Activated CD8-positive, alpha-beta T cell treated with anti-CD3 and anti-CD28 coated beads, Interleukin-2, amount 10 ng/mL, durations not matched to agents 7 days and 5 days (primary cell): Measurements from ENCODE around the gene RAPGEF2. TPM values are rescaled to one million over a fixed set of nuclear protein-coding genes. Genes with fewer than 3 reads are reported as not detected.
"Not testable (repeated sequence)": the region's sequence is repeated elsewhere in the genome, so short reads cannot be mapped to it uniquely, and the experiment has no call there.

Source experiments
- ATAC-seq: fragments of 150-1000 bp; cut with Tn5 transposase; one replicate; pipeline ENCODE4 v1.10.0; 2021; ENCODE audit warnings: moderate library complexity
- CTCF ChIA-PET: fragments of 350-600 bp; sonication (Branson Sonifier 250); formaldehyde crosslinking; loops from one replicate; lab custom pipeline; 2021; ENCODE audit warnings: antibody characterized with exemption; lab: Charles Lee
- POLR2A ChIA-PET: fragments of 350-600 bp; sonication (Branson Sonifier 250); formaldehyde crosslinking; loops from one replicate; lab custom pipeline; 2021; ENCODE audit warnings: antibody characterized with exemption; lab: Charles Lee
- DNase-seq: peaks from one replicate; pipeline ENCODE4 v3.0.0-alpha.2; 2020
- H3K27ac Mint-ChIP-seq: one replicate; pipeline ENCODE4 v1.8.0; 2021; ENCODE audit warnings: mild to moderate bottlenecking, mixed read lengths
- H3K27me3 Mint-ChIP-seq: one replicate; pipeline ENCODE4 v1.8.0; 2021; ENCODE audit warnings: low read depth, mixed read lengths
- H3K36me3 Mint-ChIP-seq: one replicate; pipeline ENCODE4 v1.8.0; 2021; ENCODE audit warnings: low read depth, mixed read lengths
- H3K4me1 Mint-ChIP-seq: one replicate; pipeline ENCODE4 v1.8.0; 2021; ENCODE audit warnings: low read depth, mixed read lengths
- H3K4me3 Mint-ChIP-seq: one replicate; pipeline ENCODE4 v1.8.0; 2021; ENCODE audit warnings: mild to moderate bottlenecking, mixed read lengths
- H3K9me3 Mint-ChIP-seq: one replicate; pipeline ENCODE4 v1.8.0; 2022; ENCODE audit warnings: mixed read lengths; ENCODE audit not compliant: insufficient read depth
- total RNA-seq, 2 experiments: library from RNA; stranded (reverse); gene quantifications; one replicate each; pipeline ENCODE4 v1.2.3, GENCODE V29; 2021

The RAPGEF2 gene
- total RNA-seq, 2 experiments from 2014 or later, result 10.4 to 12.2 TPM

DNA sequence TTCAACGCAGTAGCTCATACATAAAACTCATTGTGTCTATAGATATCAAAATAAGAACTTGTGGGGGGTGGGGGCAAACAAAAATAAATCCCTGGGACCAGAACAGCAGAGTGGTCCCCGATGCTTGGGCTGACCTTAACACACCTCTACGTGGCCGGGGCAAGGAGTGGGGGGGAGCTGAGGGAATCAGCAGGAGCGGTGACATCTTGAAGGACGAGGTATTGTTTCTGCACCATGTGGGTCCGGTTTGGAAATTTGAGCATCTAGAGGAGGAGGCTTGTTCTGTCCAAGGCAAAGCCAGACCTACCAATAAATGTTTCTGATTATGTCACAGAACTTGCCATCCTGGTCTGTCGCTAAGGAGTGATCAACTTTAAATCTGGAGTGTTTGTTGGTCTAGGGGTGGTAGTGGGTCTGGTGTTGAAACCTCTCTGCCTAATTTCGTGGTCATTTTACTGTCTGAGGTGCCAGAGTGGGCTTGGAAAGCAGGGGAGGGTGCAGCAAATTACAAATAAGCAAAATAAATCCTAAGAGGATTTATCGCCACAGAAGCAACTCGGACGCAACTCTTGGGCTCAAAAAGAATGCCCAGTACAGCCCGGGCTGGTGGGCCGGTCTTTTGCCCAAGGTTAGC is 774 bp upstream of the RAPGEF2 start:
- DNase-seq, result no peak
- CTCF ChIA-PET, result interaction anchor here (0.6 to 1.0 kb wide), 3 partner anchors 61 to 102 kb away, joined by 3 read pairs; no protein-coding TSS in a partner anchor
- H3K9me3 Mint-ChIP-seq, result no peaks in the 10 kb centered on the region
- peak overlapping the region; percentile 71 for H3K4me3 Mint-ChIP-seq
- peaks cover 40% of the 10 kb centered on the region for H3K4me1 Mint-ChIP-seq
- H3K27me3 Mint-ChIP-seq, result peaks cover 7% of the 10 kb centered on the region
- peak overlapping the region; percentile 57 for H3K27ac Mint-ChIP-seq
- ATAC-seq, result no peak
- no peaks in the 10 kb centered on the region for H3K36me3 Mint-ChIP-seq
- POLR2A ChIA-PET, result interaction anchor here (1.1 kb wide), 1 partner anchor 24 kb away, joined by 3 read pairs; no protein-coding TSS in a partner anchor

DNA sequence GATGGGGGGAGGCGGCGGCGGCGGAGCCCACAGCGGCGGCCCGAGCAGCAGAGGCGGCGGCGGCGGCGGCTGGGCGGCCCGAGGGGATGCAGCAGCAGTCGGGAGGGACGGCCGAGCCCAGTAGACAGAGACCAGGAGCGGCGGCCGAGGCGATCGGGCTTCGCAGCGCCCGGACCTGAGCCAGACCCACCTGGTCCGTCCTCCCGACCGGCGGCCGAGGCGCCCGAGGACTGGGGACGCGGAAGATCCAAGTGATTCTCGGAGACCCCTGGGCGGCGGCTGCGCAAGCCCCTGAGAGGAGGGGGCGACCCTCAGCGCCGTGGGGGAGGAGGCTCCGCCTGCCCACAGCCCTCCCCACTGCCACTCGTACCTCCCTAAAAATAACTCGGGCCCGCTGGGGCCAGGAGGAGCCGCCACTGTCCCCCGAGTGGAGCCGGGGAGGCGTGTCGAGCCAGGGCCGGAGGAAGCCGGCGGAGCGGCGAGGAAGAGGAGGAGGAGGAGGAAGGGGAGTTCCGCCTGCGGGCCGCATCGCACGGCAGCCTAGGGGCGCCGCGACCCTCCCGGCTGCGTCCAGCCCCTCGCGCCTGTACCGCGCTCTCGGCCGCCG is 608 bp downstream of the RAPGEF2 start:
- CTCF ChIA-PET, result no interaction called here
- H3K4me1 Mint-ChIP-seq, result peaks cover 44% of the 10 kb centered on the region
- DNase-seq (peak; percentile 44), ATAC-seq (peak; percentile 43)
- H3K27me3 Mint-ChIP-seq, result peaks cover 5% of the 10 kb centered on the region
- H3K27ac Mint-ChIP-seq, result no peak overlapping the region
- no peaks in the 10 kb centered on the region for H3K9me3 Mint-ChIP-seq
- POLR2A ChIA-PET, result no interaction called here
- no peaks in the 10 kb centered on the region for H3K36me3 Mint-ChIP-seq
- H3K4me3 Mint-ChIP-seq, result peak overlapping the region; percentile 65

DNA sequence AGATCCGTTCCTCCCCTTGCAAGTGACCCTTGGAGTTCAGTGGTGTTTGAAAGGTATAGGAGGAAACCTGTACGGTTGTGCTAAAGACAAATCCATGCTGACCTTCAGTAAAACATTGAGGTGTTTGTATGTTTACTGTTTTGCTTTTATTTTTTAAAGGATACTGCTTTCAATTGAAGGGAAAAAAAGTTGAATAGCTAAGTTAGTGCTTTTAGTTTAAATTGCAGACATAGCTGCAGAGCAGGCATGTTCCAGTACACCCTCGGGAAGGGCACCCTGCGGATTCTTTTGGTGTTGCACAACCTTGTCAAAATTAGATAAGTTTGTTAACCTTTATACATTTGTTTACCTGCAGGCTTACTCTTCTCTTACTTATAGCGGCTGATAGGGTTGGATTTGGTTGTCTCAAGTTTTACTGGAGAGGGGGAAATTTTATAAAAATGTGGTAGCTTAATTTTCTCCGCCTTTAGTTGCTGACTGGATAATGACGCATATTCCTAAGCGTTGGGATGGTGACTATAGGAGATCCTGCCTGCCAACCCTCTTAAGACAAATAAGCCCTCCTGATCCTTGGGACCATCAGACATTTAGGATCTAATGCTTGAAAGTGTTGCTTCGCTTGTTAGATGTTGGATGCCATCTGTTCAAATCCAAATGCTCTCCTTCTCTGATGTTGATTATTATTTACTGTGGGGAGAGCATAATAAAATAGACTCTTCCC is 2.0 kb downstream of the RAPGEF2 start:
- H3K27ac Mint-ChIP-seq, result peak overlapping the region; percentile 90
- CTCF ChIA-PET, result no interaction called here
- no peaks in the 10 kb centered on the region for H3K36me3 Mint-ChIP-seq
- POLR2A ChIA-PET, result no interaction called here
- peaks cover 44% of the 10 kb centered on the region for H3K4me1 Mint-ChIP-seq
- DNase-seq, result no peak
- peak overlapping the region; percentile 90 for H3K4me3 Mint-ChIP-seq
- H3K9me3 Mint-ChIP-seq, result no peaks in the 10 kb centered on the region
- H3K27me3 Mint-ChIP-seq, result peaks cover 5% of the 10 kb centered on the region
- ATAC-seq, result no peak

DNA sequence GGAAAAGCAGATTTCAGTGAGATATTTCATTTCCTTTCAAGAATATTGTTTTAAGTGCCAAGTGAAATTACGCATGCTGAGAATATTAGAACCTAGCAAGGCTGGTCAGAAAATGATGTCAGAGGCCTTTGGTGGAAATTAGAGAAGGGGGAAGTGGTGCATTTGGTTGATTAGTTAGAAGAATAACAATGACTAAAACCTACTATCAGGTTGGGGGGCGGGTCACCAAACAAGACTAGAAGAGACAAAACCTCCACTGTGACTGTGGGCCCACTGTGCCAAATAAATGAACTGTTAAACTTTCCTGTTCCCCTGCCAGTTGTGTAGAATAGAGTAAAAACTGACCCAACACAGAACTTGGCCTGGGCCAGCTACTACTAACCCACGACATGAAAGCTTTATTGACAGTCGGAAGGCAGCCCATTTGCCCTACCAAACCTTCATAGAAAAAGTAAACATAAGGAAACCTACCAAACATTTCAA is 2.9 kb downstream of the RAPGEF2 start:
- peaks cover 44% of the 10 kb centered on the region for H3K4me1 Mint-ChIP-seq
- POLR2A ChIA-PET, result no interaction called here
- ATAC-seq (no peak), DNase-seq (no peak)
- CTCF ChIA-PET, result no interaction called here
- peaks cover 5% of the 10 kb centered on the region for H3K27me3 Mint-ChIP-seq
- H3K4me3 Mint-ChIP-seq, result no peak overlapping the region
- H3K27ac Mint-ChIP-seq, result no peak overlapping the region
- no peaks in the 10 kb centered on the region for H3K9me3 Mint-ChIP-seq
- no peaks in the 10 kb centered on the region for H3K36me3 Mint-ChIP-seq

DNA sequence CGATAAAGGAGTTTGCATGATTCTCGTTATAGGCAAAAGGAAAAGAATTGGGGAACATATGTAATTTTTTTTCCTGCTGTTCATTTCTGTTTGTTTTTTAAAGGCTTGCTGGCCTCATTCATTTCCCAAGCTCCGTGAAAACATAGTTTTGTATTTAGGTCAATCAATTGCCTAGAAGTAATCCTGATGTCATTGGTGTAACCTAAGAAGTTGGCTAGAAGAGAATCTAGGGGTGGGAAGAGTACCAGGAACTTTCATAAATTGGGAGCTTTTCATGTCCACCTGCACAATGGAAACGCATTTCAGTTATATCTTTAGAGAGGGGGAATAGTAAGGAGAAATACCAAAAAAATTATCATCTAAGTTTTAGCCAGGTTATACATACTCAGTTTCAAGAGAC is 3.8 kb downstream of the RAPGEF2 start:
- DNase-seq (no peak), ATAC-seq (no peak)
- Mint-ChIP-seq H3K36me3 (no peaks in the 10 kb centered on the region), H3K4me1 (peaks cover 37% of the 10 kb centered on the region), H3K9me3 (no peaks in the 10 kb centered on the region), H3K4me3 (no peak overlapping the region), H3K27ac (no peak overlapping the region), H3K27me3 (peaks cover 5% of the 10 kb centered on the region)
- ChIA-PET CTCF (interaction anchor here (1.6 kb wide), 1 partner anchor 10 kb away, joined by 4 read pairs; no protein-coding TSS in a partner anchor), POLR2A (no interaction called here)

DNA sequence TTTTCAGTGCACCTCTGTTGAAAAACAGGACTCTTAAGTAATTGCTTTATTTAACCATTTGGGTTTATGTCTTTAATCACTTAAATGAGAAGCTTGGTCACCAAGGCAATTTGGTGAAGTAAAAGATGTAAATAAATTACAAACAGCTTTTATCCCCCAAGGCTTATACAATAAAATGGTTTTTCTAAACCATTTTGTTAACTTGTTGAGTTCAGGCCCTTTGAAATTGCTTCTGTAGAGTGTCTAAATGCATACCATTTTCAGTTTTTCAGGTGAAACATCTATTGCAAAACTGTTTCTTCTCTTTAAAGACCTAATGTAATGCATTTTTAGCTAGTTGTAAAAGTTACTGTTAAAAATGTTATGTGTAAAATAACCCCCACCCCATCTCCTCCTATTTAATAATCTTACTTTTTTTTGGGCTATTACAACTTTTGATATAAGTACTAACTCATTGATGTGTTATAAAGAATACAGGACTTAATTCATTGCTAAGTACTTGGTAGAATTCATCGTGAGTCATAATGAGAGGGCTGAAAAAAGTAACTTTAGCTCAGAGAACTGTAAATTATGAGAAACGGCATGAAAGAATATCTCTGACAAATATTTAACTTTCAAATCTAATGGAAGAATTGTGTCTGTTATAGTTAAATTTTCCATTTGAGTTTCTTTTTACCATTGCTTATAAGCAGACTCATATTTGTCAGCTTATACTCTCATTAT is 4.5 kb downstream of the RAPGEF2 start:
- peaks cover 30% of the 10 kb centered on the region for H3K4me1 Mint-ChIP-seq
- H3K27ac Mint-ChIP-seq, result no peak overlapping the region
- H3K4me3 Mint-ChIP-seq, result no peak overlapping the region
- H3K36me3 Mint-ChIP-seq, result no peaks in the 10 kb centered on the region
- no peaks in the 10 kb centered on the region for H3K9me3 Mint-ChIP-seq
- H3K27me3 Mint-ChIP-seq, result no peaks in the 10 kb centered on the region
- ChIA-PET CTCF (interaction anchor here (1.0 to 1.6 kb wide), 2 partner anchors 10 to 269 kb away, joined by 4 read pairs; no protein-coding TSS in a partner anchor), POLR2A (interaction anchor here (1.2 kb wide), 1 partner anchor 384 kb away, joined by 3 read pairs; the partner anchor contains the start of gene PPID)
- DNase-seq (no peak), ATAC-seq (no peak)

DNA sequence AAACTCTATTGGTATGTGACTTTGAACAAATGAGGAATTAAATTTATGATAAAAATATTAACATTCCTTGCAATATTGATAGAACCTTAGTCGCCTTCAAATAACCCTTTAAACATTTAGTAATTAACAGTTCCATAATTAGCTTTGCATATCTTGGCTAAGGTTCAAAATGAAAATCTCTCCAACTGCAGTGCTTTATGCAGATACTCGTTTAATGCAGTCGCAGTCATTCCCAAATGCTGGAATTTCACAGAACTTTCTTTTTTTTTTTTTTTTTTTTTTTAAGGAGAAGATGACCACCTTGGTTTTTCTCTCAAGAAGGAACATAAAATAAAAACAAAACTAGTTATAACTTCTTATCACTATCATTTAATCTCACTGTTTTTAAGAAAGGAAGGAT is 5.2 kb downstream of the RAPGEF2 start:
- H3K36me3 Mint-ChIP-seq, result no peaks in the 10 kb centered on the region
- ChIA-PET CTCF (interaction anchor here (1.6 kb wide), 1 partner anchor 11 kb away, joined by 4 read pairs; no protein-coding TSS in a partner anchor), POLR2A (interaction anchor here (1.2 kb wide), 1 partner anchor 385 kb away, joined by 3 read pairs; the partner anchor contains the start of gene PPID)
- H3K4me3 Mint-ChIP-seq, result no peak overlapping the region
- H3K9me3 Mint-ChIP-seq, result no peaks in the 10 kb centered on the region
- no peak overlapping the region for H3K27ac Mint-ChIP-seq
- DNase-seq (no peak), ATAC-seq (no peak)
- H3K4me1 Mint-ChIP-seq, result peaks cover 29% of the 10 kb centered on the region
- H3K27me3 Mint-ChIP-seq, result no peaks in the 10 kb centered on the region

DNA sequence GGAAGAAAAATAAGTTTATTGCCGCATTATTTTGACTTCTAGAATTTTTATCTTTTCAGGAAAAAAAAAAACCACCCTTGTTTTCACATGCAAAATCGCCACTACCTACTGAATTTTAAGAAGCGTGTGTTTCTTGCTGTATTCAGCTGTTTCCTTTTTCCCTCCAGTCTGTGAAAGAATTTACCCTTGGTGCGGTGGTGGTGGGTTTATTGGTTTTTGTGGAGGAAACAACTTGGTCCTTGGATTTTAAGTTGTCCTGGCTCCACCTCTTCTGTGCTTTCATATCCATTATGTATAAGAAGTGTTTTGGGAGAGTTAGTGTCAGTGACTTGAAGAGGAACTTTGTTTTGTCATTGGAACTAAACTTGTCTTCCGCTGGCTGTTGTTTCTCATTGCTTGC is 8.1 kb downstream of the RAPGEF2 start:
- Mint-ChIP-seq H3K4me3 (no peak overlapping the region), H3K27ac (no peak overlapping the region), H3K9me3 (peaks cover 3% of the 10 kb centered on the region), H3K36me3 (no peaks in the 10 kb centered on the region), H3K4me1 (peaks cover 12% of the 10 kb centered on the region), H3K27me3 (no peaks in the 10 kb centered on the region)
- ChIA-PET POLR2A (interaction anchor here (0.9 kb wide), 1 partner anchor 11 kb away, joined by 3 read pairs; no protein-coding TSS in a partner anchor), CTCF (no interaction called here)
- ATAC-seq, result no peak
- DNase-seq, result no peak

DNA sequence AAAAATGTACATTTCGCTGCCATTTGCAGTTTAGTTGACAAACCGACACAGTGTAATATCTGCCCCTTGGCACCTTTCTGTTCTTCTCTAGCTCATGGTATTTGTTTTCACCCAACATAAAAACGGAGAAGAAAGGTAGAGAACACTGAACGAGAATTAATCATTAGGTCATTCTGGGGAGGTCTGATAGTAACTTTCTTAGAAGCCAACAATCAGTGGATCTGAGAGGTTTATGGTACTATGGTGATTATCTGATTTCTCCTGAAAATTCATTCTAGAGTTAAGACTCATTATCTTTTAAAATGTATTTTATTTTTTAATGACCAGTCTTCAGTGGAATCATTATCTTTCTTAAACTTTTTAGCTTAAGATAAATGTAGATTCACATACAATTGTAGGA is 8.5 kb downstream of the RAPGEF2 start:
- no peak for ATAC-seq
- Mint-ChIP-seq H3K4me3 (no peak overlapping the region), H3K36me3 (no peaks in the 10 kb centered on the region), H3K27me3 (no peaks in the 10 kb centered on the region), H3K4me1 (peaks cover 9% of the 10 kb centered on the region), H3K9me3 (peaks cover 3% of the 10 kb centered on the region), H3K27ac (no peak overlapping the region)
- CTCF ChIA-PET, result no interaction called here
- no peak for DNase-seq
- POLR2A ChIA-PET, result interaction anchor here (0.9 kb wide), 1 partner anchor 10 kb away, joined by 3 read pairs; no protein-coding TSS in a partner anchor

DNA sequence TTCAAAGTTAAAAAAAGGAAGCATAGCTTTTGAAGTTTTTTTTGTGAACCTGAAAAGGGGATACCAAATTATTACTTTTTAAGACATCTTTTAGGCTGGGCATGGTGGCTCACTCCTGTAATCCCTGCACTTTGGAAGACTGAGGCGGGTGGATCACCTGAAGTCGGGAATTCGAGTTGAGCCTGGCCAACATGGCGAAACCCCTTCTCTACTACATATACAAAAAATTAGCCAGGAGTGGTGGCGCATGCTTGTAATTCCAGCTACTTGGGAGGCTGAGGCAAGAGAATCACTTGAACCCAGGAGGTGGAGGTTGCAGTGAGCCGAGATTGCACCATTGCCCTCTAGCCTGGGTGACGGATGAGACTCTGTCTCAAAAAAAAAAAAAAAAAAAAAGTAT is 10.5 kb downstream of the RAPGEF2 start:
- ATAC-seq, H3K4me3 Mint-ChIP-seq, H3K9me3 Mint-ChIP-seq, CTCF ChIA-PET, POLR2A ChIA-PET, H3K4me1 Mint-ChIP-seq, H3K36me3 Mint-ChIP-seq, H3K27me3 Mint-ChIP-seq, H3K27ac Mint-ChIP-seq, DNase-seq: not testable (repeated sequence)

DNA sequence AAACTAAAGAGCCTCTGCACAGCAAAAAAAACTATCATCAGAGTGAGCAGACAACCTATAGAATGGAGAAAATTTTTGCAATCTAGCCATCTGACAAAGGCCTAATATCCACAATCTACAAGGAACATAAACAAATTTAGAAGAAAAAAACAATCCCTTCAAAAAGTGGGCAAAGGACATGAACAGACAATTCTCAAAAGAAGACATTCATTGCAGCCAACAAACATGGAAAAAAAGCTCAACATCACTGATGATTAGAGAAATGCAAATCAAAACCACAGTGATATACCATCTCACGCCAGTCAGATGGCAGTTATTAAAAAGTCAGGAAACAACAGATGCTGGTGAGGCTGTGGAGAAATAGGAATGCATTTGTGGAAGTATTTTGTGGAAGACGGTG is 13.2 kb downstream of the RAPGEF2 start:
- H3K27ac Mint-ChIP-seq, CTCF ChIA-PET, H3K9me3 Mint-ChIP-seq: not testable (repeated sequence)

More for the DNA sequence above, 13.2 kb downstream of the RAPGEF2 start:
- H3K4me1 Mint-ChIP-seq, H3K27me3 Mint-ChIP-seq, ATAC-seq, DNase-seq, H3K36me3 Mint-ChIP-seq, H3K4me3 Mint-ChIP-seq, POLR2A ChIA-PET: not testable (repeated sequence)
